GM12878 (cell line): ENCODE results near the gene CNTNAP2.

Experiments used
- BRCA1 ChIP-seq: IDR thresholded peaks from 2 replicates; pipeline ENCODE4 v1.6.1; 2011; ENCODE audit warnings: low read depth, low read length, improper control_type of control experiment
- CBX5 ChIP-seq: sonication (generic); IDR thresholded peaks from 2 replicates; pipeline ENCODE4 v1.6.1; 2016; ENCODE audit warnings: low read depth, moderate library complexity, mild to moderate bottlenecking, inconsistent platforms
- CHD1 ChIP-seq: IDR thresholded peaks from 2 replicates; pipeline ENCODE4 v1.6.1; 2012; ENCODE audit warnings: low read depth, low read length, improper control_type of control experiment
- FOXM1 ChIP-seq: IDR thresholded peaks from 2 replicates; pipeline ENCODE4 v1.6.1; 2012; ENCODE audit warnings: low read depth, mild to moderate bottlenecking, inconsistent platforms, low read length, moderate library complexity
- MYC ChIP-seq: IDR thresholded peaks from 2 replicates; pipeline ENCODE4 v1.6.1; 2011; ENCODE audit warnings: mild to moderate bottlenecking, low read length, moderate library complexity, inconsistent platforms; ENCODE audit not compliant: insufficient read depth, insufficient replicate concordance, insufficient read length, severe bottlenecking
- NRF1 ChIP-seq: conservative IDR thresholded peaks from 2 replicates; pipeline ENCODE4 v1.6.1; 2011; ENCODE audit warnings: mild to moderate bottlenecking, low read depth, low read length, improper control_type of control experiment
- TAF1 ChIP-seq: IDR thresholded peaks from 2 replicates; pipeline ENCODE4 v1.6.1; 2011; ENCODE audit warnings: mild to moderate bottlenecking, low read depth, low read length, borderline replicate concordance
- ZNF384 ChIP-seq: IDR thresholded peaks from 2 replicates; pipeline ENCODE4 v1.6.1; 2012; ENCODE audit warnings: low read depth, mild to moderate bottlenecking, low read length, improper control_type of control experiment, borderline replicate concordance

DNA sequence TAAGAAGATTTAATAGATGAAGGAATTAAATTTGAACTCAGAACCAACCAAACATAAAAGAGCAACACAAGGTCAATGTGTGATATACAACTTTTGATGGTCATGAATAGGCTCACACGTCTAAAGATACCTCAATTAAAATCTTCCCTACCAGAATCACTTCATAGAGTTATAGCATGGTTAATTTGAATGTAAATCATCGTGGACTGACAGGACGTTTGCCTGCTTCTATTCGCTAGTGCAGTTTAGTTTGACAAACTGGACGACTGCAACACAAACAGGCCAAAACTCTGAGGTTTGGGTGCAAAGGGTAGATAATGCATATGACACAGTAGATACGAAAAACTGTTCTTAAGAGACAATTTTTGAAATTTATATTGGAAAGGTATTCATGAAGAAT lies 32.5 kb upstream of the CNTNAP2 start:
- no peak for TF ChIP-seq NRF1
- no peak for TF ChIP-seq CBX5
- no peak for TF ChIP-seq BRCA1
- no peak for TF ChIP-seq ZNF384
- no peak for TF ChIP-seq CHD1
- TF ChIP-seq MYC: no peak
- TF ChIP-seq TAF1: no peak
- TF ChIP-seq FOXM1: no peak
